Adrenal gland (tissue), 12 donors: ENCODE data around the gene UGT1A6. TPM values are rescaled to one million over a fixed set of nuclear protein-coding genes. Genes with fewer than 3 reads are reported as not detected.
"Not testable (repeated sequence)": the region's sequence is repeated elsewhere in the genome, so short reads cannot be mapped to it uniquely, and the experiment has no call there.

Experiments
- DNase-seq, 7 donors: peaks; one replicate each; pipeline ENCODE4 v3.0.0-alpha.2; 2019 to 2020
- H3K27ac ChIP-seq, 5 donors: fragments of 200-600 bp; sonication (generic) in 4 of 5; 1 replicate in 3 of 5; 2 replicates in 2 of 5; pipeline versions ENCODE4 v1.5.1 to v1.8.0; 2016 to 2020; ENCODE audit warnings: mild to moderate bottlenecking in 1 of 5
- H3K27me3 ChIP-seq: fragments of 200-600 bp; 2 replicates; pipeline ENCODE4 v1.8.0; 2021
- H3K36me3 ChIP-seq, 2 donors: fragments of 200-600 bp; replicated peaks in 1 of 2; 1 replicate in 1 of 2; 2 replicates in 1 of 2; pipeline versions ENCODE4 v1.5.1 to v1.8.0; 2018 to 2022
- H3K4me1 ChIP-seq, 2 donors: fragments of 200-600 bp; replicated peaks in 1 of 2; 1 replicate in 1 of 2; 2 replicates in 1 of 2; pipeline versions ENCODE4 v1.5.1 to v1.8.0; 2018 to 2021
- H3K4me3 ChIP-seq, 4 donors: fragments of 200-600 bp; sonication (generic) in 3 of 4; one replicate each; pipeline ENCODE4 v1.5.1; 2016 to 2018
- H3K9me3 ChIP-seq, 3 donors: fragments of 200-600 bp; sonication (generic) in 1 of 3; replicated peaks in 1 of 3; 1 replicate in 2 of 3; 2 replicates in 1 of 3; pipeline versions ENCODE4 v1.5.1 to v1.8.0; 2016 to 2021
- CTCF ChIP-seq, 6 experiments: fragments of 450-650 bp in 4 of 6; fragments of 200-600 bp in 2 of 6; sonication (generic) in 1 of 6; IDR thresholded peaks; 1 replicate in 5 of 6; 2 replicates in 1 of 6; pipeline versions ENCODE4 v1.5.1 to v1.8.0; 2016 to 2021; ENCODE audit warnings: antibody characterized with exemption in 6 of 6, mild to moderate bottlenecking in 2 of 6, moderate library complexity in 1 of 6
- POLR2A ChIP-seq, 2 donors: fragments of 450-650 bp; IDR thresholded peaks; one replicate each; pipeline ENCODE4 v1.6.1; 2017; ENCODE audit warnings: antibody characterized with exemption in 2 of 2, mild to moderate bottlenecking in 2 of 2, moderate library complexity in 1 of 2
- WGBS, 4 donors: extraction: QIAGEN DNeasy Blood & Tissue Kit in 2 of 4; methylation state at CpG; one replicate each; pipeline versions ENCODE4 v1.1.5 to v1.1.7; 2013 to 2017; 5-methylcytosine and 5-hydroxymethylcytosine counted together
- intact Hi-C, 2 donors: fragments of 100-400 bp; cut with DNase I; formaldehyde crosslinking; loops; one replicate each; pipeline versions ENCODE4 v1.14.1 to v1.15.0; 2022 to 2023
- polyA plus RNA-seq, 3 donors: library from polyadenylated mRNA; stranded (reverse); fragments of 200-250 nt in 2 of 3; fragments of 350-450 nt in 1 of 3; fragmentation: Illumina TruSeq in 1 of 3; extraction: RNeasy Lipid Tissue Mini Kit (QIAGEN cat#74804) in 1 of 3; gene quantifications; one replicate each; pipeline ENCODE4 v1.2.3, GENCODE V29; 2013 to 2014
- total RNA-seq, 9 donors: library from RNA; depleted of rRNA in 4 of 9; stranded (reverse); fragments of >200 nt in 4 of 9; fragments of 120-200 nt in 1 of 9; fragmentation: NEBNext Ultra II Directional in 1 of 9; extraction: Animal tissue kit (Norgen Biotek cat#: 25700) in 1 of 9; gene quantifications; one replicate each; pipeline versions ENCODE4 v1.1.0 to v1.2.4, GENCODE V29; 2013 to 2023
- donor health status: healthy with polysubstance abuse.
- donor health status: Bipolar disorder and iron deficiency.
- donor health status: DM: yes; HTN: yes; CAD: no.
- donor health status: DM: no; HTN: no; CAD: no.
- donor health status: DM: no; HTN: no; CAD: no.
- donor health status: DM: yes; HTN: yes; CAD: no.

The UGT1A6 gene
- total and polyA plus RNA-seq, 12 donors = 0.16 TPM; not detected in 11

DNA sequence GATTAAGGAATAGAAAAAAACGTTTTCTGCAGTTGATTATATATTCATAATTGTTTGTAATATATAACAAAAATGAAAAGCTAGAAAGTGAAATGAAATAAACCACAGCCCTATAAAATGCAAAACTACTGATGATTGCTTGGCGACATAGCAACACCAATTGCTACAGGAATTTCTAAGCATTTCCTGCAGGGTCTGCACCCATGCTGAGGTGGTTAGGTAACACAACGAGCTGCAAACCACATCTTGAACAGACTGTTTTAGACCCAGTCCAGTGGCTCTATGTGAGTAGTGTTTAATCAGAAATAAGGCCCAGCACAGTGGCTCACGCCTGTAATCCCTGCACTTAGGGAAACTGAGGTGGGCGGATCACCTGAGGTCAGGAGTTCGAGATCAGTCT lies 38.2 kb upstream of the UGT1A6 start:
- TF ChIP-seq POLR2A (IDR thresholded peaks at IDR 0.05) = no peak
- intact Hi-C loops = no loop called here
- Histone ChIP-seq H3K27ac (no peak overlapping the region), H3K36me3 (no peaks in the 10 kb centered on the region), H3K4me1 (no peaks in the 10 kb centered on the region), H3K4me3 (no peak overlapping the region), H3K9me3 (no peaks in the 10 kb centered on the region), H3K27me3 (peaks cover 25% of the 10 kb centered on the region)
- no peak for DNase-seq
- WGBS, 4 donors = 62 to 69% (median 65%) methylated on average over 6 of the region's 6 CpGs

DNA sequence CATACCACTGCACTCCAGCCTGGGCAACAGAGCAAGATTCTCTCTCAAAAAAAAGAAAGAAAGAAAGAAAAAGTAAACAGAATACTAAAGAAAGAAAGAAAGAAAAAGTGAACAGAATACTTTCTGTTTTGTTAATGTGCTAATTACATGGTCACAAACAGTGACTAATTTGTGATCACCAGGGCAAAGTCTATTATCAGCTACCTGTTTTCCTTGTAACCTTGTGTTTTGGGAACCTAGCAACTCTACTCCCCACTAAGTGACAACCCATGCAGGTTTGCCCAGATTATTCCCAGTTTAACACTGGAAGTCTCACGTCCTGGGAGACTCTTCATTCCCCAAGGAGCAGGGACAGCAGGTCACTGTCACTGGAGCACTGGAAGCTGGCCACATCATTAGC lies 37.6 kb upstream of the UGT1A6 start:
- no peaks in the 10 kb centered on the region for H3K36me3 ChIP-seq
- WGBS, 4 donors = 25 to 57% (median 43%) methylated on average over 1 of the region's 1 CpG
- no peaks in the 10 kb centered on the region for H3K4me1 ChIP-seq
- intact Hi-C loops = no loop called here
- H3K4me3 ChIP-seq = no peak overlapping the region
- no peak for TF ChIP-seq POLR2A (IDR thresholded peaks at IDR 0.05)
- no peak for TF ChIP-seq CTCF (IDR thresholded peaks at IDR 0.05)
- no peaks in the 10 kb centered on the region for H3K9me3 ChIP-seq
- no peak overlapping the region for H3K27ac ChIP-seq
- H3K27me3 ChIP-seq = peaks cover 25% of the 10 kb centered on the region
- DNase-seq = no peak

- H3K36me3 ChIP-seq, H3K9me3 ChIP-seq, intact Hi-C loops, H3K4me3 ChIP-seq, H3K27ac ChIP-seq, H3K4me1 ChIP-seq, DNase-seq: not testable (repeated sequence)
- peaks cover 24% of the 10 kb centered on the region for H3K27me3 ChIP-seq
- 91 to 96% (median 94%) methylated on average over 3 of the region's 3 CpGs for WGBS, 4 donors
Measured at GRCh38 chr2:233655943-233656342, 36.7 kb upstream of the UGT1A6 start.

- Histone ChIP-seq H3K36me3 (no peaks in the 10 kb centered on the region), H3K4me3 (no peak overlapping the region), H3K9me3 (no peaks in the 10 kb centered on the region), H3K27ac (no peak overlapping the region), H3K4me1 (no peaks in the 10 kb centered on the region), H3K27me3 (peaks cover 19% of the 10 kb centered on the region)
- DNase-seq = no peak
- intact Hi-C loops = no loop called here
- 80 to 83% (median 82%) methylated on average over 10 of the region's 10 CpGs for WGBS, 4 donors
- TF ChIP-seq CTCF (IDR thresholded peaks at IDR 0.05) (no peak), POLR2A (IDR thresholded peaks at IDR 0.05) (no peak)
Measured at GRCh38 chr2:233656443-233656842, 36.2 kb upstream of the UGT1A6 start.

DNA sequence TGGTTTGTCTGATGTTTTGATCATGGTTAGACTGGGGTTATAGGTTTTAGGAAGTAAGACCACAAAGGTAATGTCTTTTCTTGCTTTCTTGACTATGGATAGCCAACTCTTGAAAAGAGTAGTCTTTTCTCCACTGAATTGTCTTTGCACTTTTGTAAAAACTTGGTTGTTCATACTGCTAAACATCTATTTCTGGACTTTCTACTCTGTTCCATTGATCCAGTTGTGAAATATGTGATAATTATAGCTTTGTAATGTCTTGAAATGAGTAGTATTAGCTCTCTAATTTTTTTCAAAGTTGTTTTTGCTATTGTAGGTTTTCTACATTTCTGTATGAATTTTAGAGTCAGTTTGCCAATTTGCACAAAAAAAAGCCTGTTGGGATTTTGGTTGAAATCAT lies 34.1 kb upstream of the UGT1A6 start:
- Histone ChIP-seq H3K36me3 (no peaks in the 10 kb centered on the region), H3K27me3 (peaks cover 9% of the 10 kb centered on the region), H3K4me1 (no peaks in the 10 kb centered on the region), H3K4me3 (no peak overlapping the region), H3K27ac (no peak overlapping the region), H3K9me3 (no peaks in the 10 kb centered on the region)
- DNase-seq = no peak
- TF ChIP-seq POLR2A (IDR thresholded peaks at IDR 0.05) (no peak), CTCF (IDR thresholded peaks at IDR 0.05) (no peak)
- intact Hi-C loops = no loop called here
